Islet of Langerhans (tissue), 1 donor: Measurements from ENCODE around the gene ETFBKMT.
"Not testable (repeated sequence)": the region's sequence is repeated elsewhere in the genome, so short reads cannot be mapped to it uniquely, and the experiment has no call there.

Experiments used
- FAIRE-seq: peaks from one replicate; lab custom pipeline; 2011; peaks lifted over from hg19 to GRCh38; lab: Jason Lieb, UNC

ETFBKMT gene

DNA sequence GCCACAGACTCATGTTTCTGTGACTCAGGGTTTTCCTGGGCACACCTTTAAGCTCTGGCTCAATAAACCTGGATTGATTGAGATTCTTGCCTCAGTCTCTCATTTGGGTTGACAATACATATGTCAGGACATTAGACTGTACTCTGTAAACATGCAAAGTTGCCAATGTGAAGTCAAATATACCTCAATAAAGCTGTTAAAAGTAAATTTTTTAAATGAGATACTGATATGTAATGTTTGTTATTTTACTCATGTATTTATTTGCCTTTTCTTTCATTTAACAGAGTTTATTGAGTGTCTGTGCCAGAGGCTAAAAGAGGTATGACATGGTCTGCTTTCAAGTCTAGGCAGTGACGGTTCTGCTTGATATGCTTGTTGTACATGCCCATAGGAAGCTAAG is 3.7 kb upstream of the ETFBKMT start:
- FAIRE-seq: no peak

DNA sequence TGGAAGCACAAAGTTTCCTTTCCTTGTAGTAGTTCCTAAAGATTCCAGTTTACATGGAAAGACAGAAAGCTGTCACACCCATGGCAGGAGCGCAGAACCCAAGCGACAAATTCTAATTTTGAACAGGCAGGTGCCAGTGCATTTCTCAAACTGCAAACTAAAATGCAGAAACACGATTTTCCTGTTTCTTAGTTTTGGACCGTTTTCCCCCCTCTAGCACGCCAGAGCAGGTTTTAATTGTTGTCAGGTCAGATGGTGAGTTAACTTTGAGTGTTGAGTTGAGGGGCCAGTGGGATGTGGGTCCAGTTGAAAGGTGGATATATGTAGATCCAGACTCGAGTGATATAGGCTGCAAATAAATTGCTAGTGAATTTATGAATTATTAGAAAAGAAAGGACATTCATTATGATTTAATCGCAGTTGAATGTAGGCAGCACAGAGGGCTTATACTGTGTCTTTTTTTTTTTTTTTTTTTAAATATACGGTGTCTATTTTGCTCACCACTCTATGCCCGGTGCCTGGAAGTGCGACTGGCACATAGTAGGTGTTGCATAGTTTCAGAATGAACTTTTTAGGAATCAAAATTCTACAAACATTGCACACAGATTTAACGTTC is 909 bp upstream of the ETFBKMT start:
- no peak for FAIRE-seq

DNA sequence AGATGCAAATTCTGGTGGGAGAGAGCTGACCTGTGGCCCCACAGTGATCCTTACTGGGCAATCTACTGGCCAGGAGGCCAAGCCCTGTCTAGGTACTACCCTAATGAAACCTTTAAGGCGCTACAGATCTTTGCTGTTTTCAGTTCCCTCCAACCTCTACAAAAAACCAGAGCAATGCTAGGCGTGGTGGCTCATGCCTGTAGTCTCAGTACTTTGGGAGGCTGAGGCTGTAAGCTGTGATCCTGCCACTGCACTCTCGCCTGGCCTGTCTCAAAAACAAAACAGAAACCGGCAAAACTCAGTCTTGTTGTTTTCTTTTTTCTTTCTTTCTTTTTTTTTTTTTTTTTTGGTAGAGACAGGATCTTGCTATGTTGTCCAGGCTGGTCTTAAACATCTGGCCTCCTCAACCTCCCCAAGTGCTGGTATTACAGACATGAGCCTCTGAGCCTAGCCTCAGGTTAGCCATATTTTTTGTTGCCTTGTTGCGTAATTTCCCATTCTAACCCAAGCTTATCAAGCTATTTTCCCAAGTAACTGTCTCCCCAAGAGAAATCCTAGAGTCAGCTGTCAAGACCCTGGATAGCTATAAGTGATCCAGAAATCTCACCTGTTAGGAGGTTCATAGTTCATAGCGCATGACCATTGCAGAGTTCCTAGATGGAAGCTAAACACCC is 2.8 kb downstream of the ETFBKMT start:
- FAIRE-seq: no peak

DNA sequence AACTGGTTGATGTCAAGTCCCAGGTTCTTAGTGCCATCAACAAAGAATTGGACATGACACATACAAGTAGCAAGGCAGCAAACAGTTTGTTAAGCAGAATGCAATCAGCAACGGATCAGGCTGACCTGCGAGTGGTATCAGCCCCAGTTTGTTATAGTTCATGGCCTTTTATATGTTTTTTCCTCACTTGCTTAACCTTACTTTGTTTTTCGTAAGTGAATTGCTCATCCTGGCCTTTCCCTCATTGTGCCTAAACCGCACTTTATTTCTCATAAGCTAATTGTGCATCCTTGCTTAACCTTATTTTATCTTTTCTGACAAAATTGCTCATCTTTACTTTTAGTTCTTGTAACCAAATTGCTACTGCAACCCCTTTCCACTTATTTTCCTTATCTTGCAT is 4.1 kb downstream of the ETFBKMT start:
- FAIRE-seq: no peak

DNA sequence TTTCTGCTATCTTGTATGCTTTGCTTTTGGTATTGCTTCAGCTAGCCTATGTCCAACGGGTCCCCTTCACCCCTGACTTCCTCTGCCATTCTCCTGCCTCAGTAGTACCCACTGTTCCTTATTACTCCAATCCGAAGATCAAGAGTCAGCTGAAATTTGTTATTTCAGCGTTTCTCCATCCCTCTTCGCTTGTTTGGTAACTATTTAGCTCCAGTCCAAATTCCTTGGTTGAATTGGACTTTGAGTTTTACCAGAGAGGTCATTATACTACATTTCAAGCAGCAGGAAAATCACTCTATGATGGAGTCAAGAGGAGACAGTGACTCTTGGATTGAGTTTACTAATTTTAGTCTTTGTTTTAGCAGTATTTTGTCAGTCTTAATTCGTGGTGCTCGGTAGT is 4.5 kb downstream of the ETFBKMT start:
- FAIRE-seq: no peak

DNA sequence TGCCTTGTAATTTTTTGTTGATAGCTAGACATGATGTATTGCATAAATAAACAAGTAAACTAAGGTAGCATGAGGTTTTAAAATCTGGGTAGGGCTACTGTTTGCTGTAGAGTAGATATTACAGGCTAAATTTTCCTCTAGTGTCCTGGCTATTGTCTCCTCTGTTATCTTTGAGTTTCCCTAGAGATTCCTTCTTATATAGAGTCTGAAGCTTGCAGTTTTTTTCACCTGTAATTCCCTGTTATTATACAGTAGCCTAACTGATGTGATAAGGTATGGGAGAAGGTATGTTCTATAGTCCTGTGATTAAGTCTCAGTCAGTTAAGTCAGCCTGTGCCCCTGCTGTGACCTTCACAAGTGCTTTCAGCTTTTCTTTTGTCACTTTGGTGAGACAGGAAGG is 9.5 kb downstream of the ETFBKMT start:
- no peak for FAIRE-seq

DNA sequence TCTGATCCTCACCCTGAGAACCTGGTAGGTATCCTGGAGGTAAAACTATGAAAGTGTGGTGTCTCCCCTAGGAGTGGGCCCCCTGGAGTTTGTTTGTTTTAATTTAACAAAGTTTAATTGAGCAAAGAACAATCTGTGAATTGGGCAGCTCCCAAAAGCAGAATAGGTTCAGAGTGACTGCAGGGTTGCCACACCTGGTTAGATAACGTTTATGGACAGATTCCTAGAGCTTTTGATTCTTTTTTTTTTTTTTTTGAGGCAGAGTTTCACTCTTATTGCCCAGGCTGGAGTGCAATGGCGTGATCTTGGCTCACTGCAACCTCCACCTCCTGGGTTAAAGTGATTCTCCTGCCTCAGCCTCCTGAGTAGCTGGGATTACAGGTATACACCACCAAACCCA is 10.1 kb downstream of the ETFBKMT start:
- not testable (repeated sequence) for FAIRE-seq

DNA sequence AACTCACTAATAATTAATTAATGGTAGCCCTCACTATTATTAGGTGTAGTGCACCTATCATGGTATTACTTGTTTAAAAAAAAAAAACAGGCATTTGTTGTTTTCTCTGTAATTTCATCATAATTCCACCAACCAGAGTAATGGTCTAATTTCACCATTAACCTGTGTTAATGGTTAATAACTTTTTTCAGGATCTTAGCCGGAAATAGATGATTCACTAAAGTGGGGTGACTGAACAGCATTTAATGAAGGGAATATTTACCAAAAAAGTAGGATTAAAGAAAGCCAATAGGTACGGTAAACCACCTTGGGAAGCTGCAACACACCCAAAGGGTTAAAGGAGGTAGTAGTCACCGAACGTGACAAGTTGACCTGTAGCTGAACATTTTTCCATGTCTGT is 13.0 kb downstream of the ETFBKMT start:
- no peak for FAIRE-seq

DNA sequence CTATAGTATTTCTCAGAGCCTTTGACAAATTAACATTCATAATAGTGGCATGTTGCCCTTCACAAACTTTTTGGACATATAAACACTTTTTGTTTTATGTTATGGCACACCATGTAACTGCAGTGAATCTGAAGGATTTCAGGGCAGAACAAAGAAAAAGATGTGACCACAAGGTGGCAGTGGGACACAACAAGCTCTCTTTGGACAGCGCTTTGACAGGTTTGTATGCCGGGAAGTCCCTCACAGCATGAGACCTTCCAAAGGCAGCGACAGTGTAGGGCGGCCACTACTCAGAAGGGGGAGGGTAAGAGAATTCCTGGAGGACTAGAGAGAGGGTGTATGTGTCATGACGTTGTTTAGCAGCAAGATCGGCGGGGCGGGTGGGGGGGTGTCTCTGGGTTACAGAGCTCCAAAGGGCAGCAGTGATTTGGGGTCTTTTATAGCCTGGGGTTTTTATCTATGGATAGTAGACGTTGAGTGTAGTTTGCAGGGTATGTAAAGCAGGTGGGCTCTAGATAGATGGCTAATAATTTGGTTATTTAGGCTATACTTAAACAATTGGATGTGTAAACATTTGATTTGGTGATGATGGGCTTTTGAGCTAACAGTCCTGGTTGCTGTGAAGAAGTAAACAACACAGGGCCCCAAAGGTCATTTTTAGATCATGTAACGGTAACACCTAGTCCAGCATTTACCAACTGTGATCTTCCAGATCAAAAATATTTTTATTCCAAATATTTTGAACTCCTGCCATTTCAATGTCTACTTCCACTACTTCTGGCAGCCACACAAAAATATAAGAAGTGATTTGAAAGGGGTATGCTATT is 22.9 kb downstream of the ETFBKMT start:
- FAIRE-seq: no peak

DNA sequence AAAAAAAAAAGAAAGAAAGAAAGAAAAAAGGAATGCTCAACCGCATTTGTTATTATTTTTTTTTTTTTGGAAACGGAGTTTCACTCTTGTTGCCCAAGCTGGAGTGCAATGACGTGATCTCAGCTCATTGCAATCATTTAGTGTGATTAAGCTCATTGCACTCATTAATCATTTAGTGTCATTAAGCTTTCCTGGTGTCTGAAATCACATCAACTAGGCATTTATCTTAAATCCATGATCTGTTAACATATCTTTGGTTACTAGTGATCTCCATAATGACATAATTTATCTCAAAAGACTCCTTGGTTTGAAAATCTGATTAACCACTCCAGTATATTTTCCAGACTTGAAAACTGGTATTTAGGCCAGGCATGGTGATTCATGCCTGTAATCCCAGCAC is 26.3 kb downstream of the ETFBKMT start:
- FAIRE-seq: no peak

DNA sequence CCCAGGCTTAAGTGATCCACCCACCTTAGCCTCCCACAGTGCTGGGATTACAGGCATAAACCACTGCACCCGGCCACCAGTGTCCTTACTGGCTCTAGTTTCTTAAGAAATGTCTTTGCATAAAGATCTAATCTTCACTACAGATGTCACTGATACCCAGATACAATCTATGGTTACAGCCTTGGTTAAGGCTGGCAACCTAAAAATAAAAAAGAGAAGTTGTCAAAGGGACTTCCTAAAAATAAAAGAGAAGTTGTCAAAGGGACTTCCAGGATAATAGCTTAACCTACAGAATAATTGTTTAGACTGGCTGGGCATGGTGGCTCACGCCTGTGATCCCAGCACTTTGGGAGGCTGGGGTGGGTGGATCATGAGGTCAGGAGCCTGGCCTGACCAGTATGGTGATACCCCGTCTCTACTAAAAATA is 27.6 kb downstream of the ETFBKMT start:
- no peak for FAIRE-seq

DNA sequence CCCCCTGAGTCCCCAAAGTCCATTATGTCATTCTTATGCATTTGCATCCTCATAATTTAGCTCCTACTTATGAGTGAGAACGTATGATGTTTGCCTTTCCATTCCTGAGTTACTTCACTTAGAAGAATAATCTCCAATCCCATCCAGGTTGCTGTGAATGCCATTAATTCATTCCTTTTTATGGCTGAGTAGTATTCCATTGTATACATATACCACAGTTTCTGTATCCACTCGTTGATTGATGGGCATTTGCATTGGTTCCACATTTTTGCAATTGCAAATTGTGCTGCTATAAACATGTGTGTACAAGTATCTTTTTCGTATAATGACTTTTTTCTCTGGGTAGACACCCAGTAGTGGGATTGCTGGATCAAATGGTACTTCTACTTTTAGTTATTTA is 30.4 kb downstream of the ETFBKMT start:
- FAIRE-seq: not testable (repeated sequence)

DNA sequence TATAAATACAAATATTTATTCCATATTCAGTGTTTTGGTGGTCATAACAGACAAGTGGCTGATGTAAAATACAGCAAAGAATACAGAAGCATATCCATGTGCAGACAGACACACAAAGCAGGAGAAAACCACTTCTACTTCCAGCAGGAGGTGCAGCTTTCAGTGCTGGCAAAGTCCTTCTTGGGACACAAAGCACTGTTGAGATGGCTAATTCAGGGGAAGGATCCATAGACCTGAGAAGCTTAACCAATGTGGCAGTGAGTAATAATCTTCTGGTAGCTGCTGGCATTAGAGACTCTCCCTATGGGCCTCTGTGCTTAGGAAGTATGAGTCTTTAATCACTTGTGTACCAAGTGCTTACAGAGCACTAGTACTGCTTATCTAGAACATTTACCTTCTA is 42.6 kb downstream of the ETFBKMT start:
- no peak for FAIRE-seq

DNA sequence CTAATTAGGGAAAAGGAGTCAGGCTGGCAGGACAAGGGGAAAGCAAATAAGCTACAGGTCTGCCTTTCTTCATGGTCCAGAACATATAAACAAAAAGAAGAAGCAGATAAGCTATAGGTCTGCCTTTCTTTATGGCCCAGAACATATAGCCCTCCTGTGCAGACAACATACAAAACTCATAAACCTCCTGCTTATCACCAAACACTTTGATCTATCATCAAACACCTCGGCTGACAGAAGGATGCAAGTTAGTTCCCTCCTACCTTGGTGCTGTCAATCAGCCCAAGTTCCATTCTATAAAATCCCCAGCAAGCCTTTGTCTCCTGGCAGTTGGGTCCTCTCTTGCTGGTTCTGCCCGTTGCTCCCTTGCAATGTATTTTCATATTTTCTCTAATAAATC is 46.1 kb downstream of the ETFBKMT start:
- FAIRE-seq: no peak

DNA sequence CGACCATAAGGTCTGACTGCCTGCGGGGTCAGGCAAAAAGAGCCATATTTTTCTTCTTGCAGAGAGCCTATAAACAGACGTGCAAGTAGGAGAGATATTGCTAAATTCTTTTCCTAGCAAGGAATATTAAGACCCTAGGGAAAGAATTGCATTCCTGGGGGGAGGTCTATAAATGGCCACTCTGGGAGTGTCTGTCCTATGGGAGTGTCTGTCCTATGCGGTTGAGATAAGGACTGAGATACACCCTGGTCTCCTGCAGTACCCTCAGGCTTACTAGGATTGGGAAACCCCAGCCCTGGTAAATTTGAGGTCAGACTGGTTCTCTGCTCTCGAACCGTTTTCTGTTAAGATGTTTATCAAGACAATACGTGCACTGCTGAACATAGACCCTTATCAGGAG is 48.6 kb downstream of the ETFBKMT start:
- FAIRE-seq: not testable (repeated sequence)

DNA sequence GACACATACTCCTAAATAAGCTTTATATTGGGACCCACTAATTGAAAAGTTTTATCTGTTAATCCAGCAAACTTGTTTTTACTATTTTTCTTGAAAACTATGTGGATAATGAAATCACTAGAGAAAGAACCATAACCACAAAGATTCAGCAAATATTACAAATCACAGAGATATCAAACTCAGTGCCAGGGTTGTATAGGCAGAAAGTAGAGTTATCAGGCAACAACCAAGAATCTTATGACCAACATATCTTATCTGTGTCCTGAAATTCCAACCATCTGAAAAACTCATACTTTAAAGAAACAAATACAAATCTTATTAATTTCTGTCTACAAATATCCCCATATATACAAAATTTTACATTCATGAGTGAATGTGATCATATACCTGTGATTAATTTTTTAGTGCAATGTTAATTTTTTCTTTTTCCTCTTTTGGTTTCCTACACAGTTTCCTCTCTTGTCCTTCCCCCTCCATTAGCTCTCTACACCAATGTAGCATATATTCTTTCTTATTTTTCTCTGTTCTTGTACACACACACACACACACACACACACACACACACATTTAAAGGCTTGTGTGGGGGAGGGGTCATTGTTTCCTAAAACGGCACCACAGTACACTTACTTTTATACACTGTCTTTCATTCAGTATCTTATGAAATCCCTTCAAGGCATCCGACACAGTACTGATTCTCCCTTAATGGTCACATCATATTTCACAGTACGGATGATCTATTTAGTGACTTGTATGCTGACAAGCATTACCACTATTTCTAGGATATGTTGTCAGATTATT is 50.7 kb downstream of the ETFBKMT start:
- no peak for FAIRE-seq

DNA sequence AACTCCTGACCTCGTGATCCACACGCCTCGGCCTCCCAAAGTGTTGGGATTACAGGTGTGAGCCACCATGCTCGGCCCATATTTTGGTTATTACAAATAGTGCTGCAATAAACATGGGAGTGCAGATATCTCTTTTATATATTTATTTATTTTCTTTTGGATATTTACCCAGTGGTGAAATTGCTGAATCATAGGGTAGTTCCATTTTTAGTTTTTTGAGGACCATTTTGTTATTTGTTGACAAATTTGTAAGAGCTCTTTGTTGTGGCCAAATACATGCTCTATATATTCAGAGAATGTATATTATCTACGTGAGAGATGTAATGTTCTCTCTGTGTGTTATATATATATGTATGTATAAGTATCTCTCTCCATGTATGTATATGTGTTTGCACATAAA is 53.4 kb downstream of the ETFBKMT start:
- FAIRE-seq: no peak

DNA sequence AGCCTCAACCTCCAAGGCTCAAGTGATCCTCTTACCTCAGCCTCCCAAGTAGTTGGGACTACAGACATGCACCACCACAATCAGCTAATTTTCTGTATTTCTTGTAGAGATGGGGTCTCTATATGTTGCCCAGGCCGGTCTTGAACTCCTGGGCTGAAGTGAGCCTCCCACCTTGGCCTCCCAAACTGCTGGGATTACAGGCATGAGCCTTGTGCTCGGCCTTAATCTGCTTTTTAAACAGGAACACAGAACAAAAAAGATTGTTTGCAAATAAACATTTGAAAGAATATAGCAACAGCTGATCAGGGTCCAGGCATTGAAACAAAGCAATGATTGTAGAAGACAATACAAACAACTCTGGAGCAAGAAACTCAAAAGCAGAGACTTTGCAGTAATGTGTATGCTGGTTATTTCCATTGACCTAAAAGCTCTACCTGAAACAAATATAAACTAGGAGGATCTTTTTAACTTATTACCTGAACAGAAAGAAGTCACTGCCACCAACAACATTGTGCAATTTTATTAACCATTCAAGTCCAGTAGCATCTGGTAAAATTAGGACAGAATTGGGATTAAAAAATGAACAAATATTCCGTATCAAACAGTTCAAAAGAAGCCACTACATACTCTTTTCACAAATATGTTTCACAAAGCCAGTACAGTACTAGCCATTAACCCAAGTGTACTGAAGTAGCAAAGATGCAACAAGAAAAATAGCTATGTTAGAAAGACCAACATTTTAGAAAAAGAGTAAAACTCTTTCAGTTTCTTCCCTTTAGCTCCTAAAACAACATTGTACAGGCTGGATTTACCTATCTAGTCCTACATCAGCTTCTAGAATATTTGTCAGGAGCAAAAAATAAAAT is 55.2 kb downstream of the ETFBKMT start:
- FAIRE-seq: no peak

DNA sequence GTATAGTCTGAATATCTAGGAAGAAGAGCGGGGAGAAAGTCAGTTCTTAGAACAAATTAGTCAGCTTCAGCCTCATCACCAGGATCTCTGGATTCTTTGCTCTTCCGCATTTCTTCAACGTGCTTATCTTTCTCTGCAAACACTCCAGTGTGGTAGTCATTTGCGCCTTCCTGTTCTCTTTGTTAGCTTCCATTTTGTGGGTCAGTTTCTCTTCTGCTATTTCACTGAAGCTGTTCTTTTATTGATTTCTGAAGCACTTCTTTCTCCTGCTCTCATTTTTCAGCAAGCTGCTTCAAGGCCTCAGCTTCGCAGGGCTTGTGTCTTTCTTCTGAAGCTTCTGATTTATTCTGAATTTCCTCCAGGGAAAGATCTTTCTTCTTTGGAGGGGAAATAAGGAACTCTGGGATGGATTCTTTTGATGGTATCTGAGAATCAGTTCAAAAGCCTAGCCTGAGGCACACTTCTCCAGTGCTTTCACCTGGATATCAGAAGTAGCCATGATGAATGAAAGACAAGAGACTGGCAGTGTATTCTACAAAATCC is 55.9 kb downstream of the ETFBKMT start:
- FAIRE-seq: no peak

DNA sequence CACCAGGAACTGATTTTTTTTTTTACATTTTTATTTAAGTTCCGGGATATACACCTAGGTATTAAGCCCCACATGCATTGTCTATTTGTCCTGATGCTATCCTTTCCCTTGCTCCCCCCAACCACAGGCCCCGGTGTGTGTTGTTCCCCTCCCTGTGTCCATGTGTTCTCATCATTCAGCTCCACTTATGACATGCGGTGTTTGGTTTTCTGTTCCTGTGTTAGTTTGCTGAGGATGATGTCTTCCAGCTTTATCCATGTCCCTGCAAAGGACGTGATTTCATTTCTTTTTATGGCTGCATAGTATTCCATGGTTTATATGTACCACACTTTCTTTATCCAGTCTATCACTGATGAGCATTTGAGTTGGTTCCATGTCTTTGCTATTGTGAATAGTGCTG is 57.5 kb downstream of the ETFBKMT start:
- FAIRE-seq: not testable (repeated sequence)

DNA sequence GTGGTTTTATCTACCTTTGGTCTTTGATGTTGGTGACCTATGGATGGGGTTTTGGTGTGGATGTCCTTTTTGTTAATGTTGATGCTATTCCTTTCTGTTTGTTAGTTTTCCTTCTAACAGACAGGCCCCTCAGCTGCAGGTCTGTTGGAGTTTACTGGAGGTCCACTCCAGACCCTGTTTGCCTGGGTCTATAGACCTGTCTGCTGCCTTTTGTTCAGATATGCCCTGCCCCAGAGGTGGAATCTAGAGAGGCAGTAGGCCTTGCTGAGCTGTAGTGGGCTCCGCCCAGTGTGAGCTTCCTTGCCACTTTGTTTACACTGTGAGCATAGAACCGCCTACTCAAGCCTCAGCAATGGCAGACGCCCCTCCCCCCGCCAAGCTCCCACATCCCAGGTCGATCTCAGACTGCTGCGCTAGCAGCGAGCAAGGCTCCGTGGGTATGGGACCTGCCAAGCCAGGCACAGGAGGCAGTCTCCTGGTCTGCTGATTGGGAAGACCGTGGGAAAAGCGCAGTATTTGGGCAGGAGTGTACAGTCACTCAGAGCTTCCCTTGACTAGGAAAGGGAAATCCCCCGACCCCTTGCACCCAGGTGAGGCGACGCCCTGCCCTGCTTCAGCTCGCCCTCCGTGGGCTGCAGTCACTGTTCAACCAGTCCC is 59.2 kb downstream of the ETFBKMT start:
- not testable (repeated sequence) for FAIRE-seq
